MG63 (cell line): ENCODE data around the gene DIS3L2. TPM values are rescaled to one million over a fixed set of nuclear protein-coding genes. Genes with fewer than 3 reads are reported as not detected.

ENCODE experiments used
- DNase-seq: peaks from one replicate; pipeline ENCODE4 v3.0.0-alpha.2; 2020
- H3K27me3 ChIP-seq: fragments of 250-450 bp; sonication (Bioruptor Pico); 2 replicates; pipeline ENCODE4 v1.5.1; 2020; ENCODE audit warnings: mild to moderate bottlenecking, moderate library complexity
- H3K36me3 ChIP-seq: fragments of 250-450 bp; sonication (Bioruptor Pico); 2 replicates; pipeline ENCODE4 v1.5.1; 2020; ENCODE audit warnings: mild to moderate bottlenecking, moderate library complexity
- H3K4me3 ChIP-seq: fragments of 250-450 bp; sonication (Bioruptor Pico); 2 replicates; pipeline ENCODE4 v1.5.1; 2020; ENCODE audit warnings: mild to moderate bottlenecking, moderate library complexity
- H3K9me3 ChIP-seq: fragments of 250-450 bp; sonication (Bioruptor Pico); 2 replicates; pipeline ENCODE4 v1.5.1; 2020; ENCODE audit warnings: mild to moderate bottlenecking, moderate library complexity
- total RNA-seq: library from RNA; depleted of rRNA; stranded (reverse); fragments of >200 nt; shearing (Covaris generic); gene quantifications from 2 replicates; pipeline ENCODE4 v1.2.3, GENCODE V29; 2014; ENCODE audit warnings: low replicate concordance; rRNA removed

The DIS3L2 gene
- 17.2 and 33.6 TPM in 2 replicates for total RNA-seq

GRCh38 chr2:231961349-231962166 is at the start of gene DIS3L2:
Gene DIS3L2 (plus strand): TSS chr2:231961713. CDS start chr2:232014928, 53,215 bp downstream.
- Histone ChIP-seq H3K9me3 (no peaks in the 10 kb centered on the region), H3K27me3 (no peaks in the 10 kb centered on the region), H3K36me3 (no peaks in the 10 kb centered on the region; the same call in 1 of the 2 replicates), H3K4me3 (peak within 1 kb of the TSS; percentile 97)
- peak; percentile 82 for DNase-seq

- Histone ChIP-seq H3K9me3 (no peaks in the 10 kb centered on the region), H3K4me3 (no peak overlapping the region), H3K27me3 (no peaks in the 10 kb centered on the region), H3K36me3 (no peaks in the 10 kb centered on the region)
- no peak for DNase-seq
These were observed 47.3 kb upstream of the DIS3L2 start for GRCh38 chr2:231914077-231914690.

- Histone ChIP-seq H3K9me3 (no peaks in the 10 kb centered on the region), H3K36me3 (no peaks in the 10 kb centered on the region), H3K27me3 (no peaks in the 10 kb centered on the region), H3K4me3 (no peak overlapping the region)
- no peak for DNase-seq
These were observed 44.0 kb upstream of the DIS3L2 start for GRCh38 chr2:231917280-231918066.

- Histone ChIP-seq H3K9me3 (no peaks in the 10 kb centered on the region), H3K4me3 (no peak overlapping the region), H3K36me3 (no peaks in the 10 kb centered on the region), H3K27me3 (no peaks in the 10 kb centered on the region)
- no peak for DNase-seq
These were observed 42.8 kb upstream of the DIS3L2 start for GRCh38 chr2:231918501-231919330.

GRCh38 chr2:231919341-231920035 is 42.0 kb upstream of the DIS3L2 start:
- no peaks in the 10 kb centered on the region for H3K36me3 ChIP-seq
- no peak for DNase-seq
- no peak overlapping the region for H3K4me3 ChIP-seq
- no peaks in the 10 kb centered on the region for H3K9me3 ChIP-seq
- no peaks in the 10 kb centered on the region for H3K27me3 ChIP-seq

GRCh38 chr2:231920366-231920765 is 41.1 kb upstream of the DIS3L2 start:
- no peak for DNase-seq
- Histone ChIP-seq H3K4me3 (no peak overlapping the region), H3K36me3 (no peaks in the 10 kb centered on the region), H3K27me3 (peaks cover under 1% of the 10 kb centered on the region; the same call in 1 of the 2 replicates), H3K9me3 (no peaks in the 10 kb centered on the region)

- no peaks in the 10 kb centered on the region for H3K36me3 ChIP-seq
- peaks cover 4% of the 10 kb centered on the region for H3K27me3 ChIP-seq
- H3K9me3 ChIP-seq: no peaks in the 10 kb centered on the region
- no peak for DNase-seq
- H3K4me3 ChIP-seq: no peak overlapping the region
These were observed 40.7 kb upstream of the DIS3L2 start for GRCh38 chr2:231920795-231921194.

- peaks cover 12% of the 10 kb centered on the region for H3K27me3 ChIP-seq
- no peak for DNase-seq
- H3K9me3 ChIP-seq: no peaks in the 10 kb centered on the region
- no peaks in the 10 kb centered on the region for H3K36me3 ChIP-seq
- no peak overlapping the region for H3K4me3 ChIP-seq
These were observed 39.1 kb upstream of the DIS3L2 start for GRCh38 chr2:231922311-231923009.

- no peaks in the 10 kb centered on the region for H3K36me3 ChIP-seq
- no peak for DNase-seq
- H3K9me3 ChIP-seq: no peaks in the 10 kb centered on the region
- H3K27me3 ChIP-seq: peaks cover 12% of the 10 kb centered on the region
- H3K4me3 ChIP-seq: no peak overlapping the region
These were observed 38.5 kb upstream of the DIS3L2 start for GRCh38 chr2:231923010-231923344.

- DNase-seq: no peak
- Histone ChIP-seq H3K27me3 (peaks cover 12% of the 10 kb centered on the region), H3K9me3 (no peaks in the 10 kb centered on the region), H3K36me3 (no peaks in the 10 kb centered on the region), H3K4me3 (no peak overlapping the region)
These were observed 37.3 kb upstream of the DIS3L2 start for GRCh38 chr2:231923951-231924888.

- Histone ChIP-seq H3K4me3 (no peak overlapping the region; the same call in 1 of the 2 replicates), H3K27me3 (peaks cover 12% of the 10 kb centered on the region), H3K9me3 (no peaks in the 10 kb centered on the region), H3K36me3 (no peaks in the 10 kb centered on the region)
- no peak for DNase-seq
These were observed 36.6 kb upstream of the DIS3L2 start for GRCh38 chr2:231924889-231925275.

- H3K4me3 ChIP-seq: peak overlapping the region; percentile 47
- no peaks in the 10 kb centered on the region for H3K9me3 ChIP-seq
- no peaks in the 10 kb centered on the region for H3K36me3 ChIP-seq
- peak; percentile 79 for DNase-seq
- H3K27me3 ChIP-seq: peaks cover 12% of the 10 kb centered on the region
These were observed 36.0 kb upstream of the DIS3L2 start for GRCh38 chr2:231925303-231926179.

GRCh38 chr2:231926180-231926741 is 35.3 kb upstream of the DIS3L2 start, which contains the start of gene NPPC:
Gene NPPC (minus strand): TSS chr2:231926396. CDS start chr2:231926249, 147 bp downstream.
- H3K4me3 ChIP-seq: peak within 1 kb of the TSS; percentile 47
- no peaks in the 10 kb centered on the region for H3K36me3 ChIP-seq
- H3K9me3 ChIP-seq: no peaks in the 10 kb centered on the region
- DNase-seq: peak; percentile 69
- peaks cover 12% of the 10 kb centered on the region for H3K27me3 ChIP-seq
